Kidney (tissue), 14 donors: Measurements from ENCODE around the gene DEFB124. TPM values are rescaled to one million over a fixed set of nuclear protein-coding genes. Genes with fewer than 3 reads are reported as not detected.

Experiments used
- DNase-seq, 5 donors: peaks; one replicate each; pipeline ENCODE4 v3.0.0-alpha.2; 2013 to 2020
- FAIRE-seq: peaks from 2 replicates; lab custom pipeline; 2012; peaks lifted over from hg19 to GRCh38; lab: Jason Lieb, UNC
- H3K27ac ChIP-seq, 2 donors: one replicate each; pipeline ENCODE4 v1.7.0; 2013; ENCODE audit warnings: low read depth in 2 of 2, low read length in 2 of 2, inconsistent platforms in 1 of 2
- H3K27me3 ChIP-seq: one replicate; pipeline ENCODE4 v1.7.1; 2013; ENCODE audit warnings: low read length, inconsistent platforms; ENCODE audit not compliant: control insufficient read depth, insufficient read depth
- H3K36me3 ChIP-seq, 3 donors: one replicate each; pipeline versions ENCODE4 v1.7.0 to v1.7.1; 2013; ENCODE audit warnings: low read length in 3 of 3, control low read depth in 1 of 3, inconsistent platforms in 1 of 3; ENCODE audit not compliant: insufficient read depth in 3 of 3, control insufficient read depth in 2 of 3
- H3K4me1 ChIP-seq, 3 donors: one replicate each; pipeline versions ENCODE4 v1.7.0 to v1.7.1; 2013; ENCODE audit warnings: low read length in 3 of 3, inconsistent platforms in 1 of 3, low read depth in 1 of 3; ENCODE audit not compliant: control insufficient read depth in 2 of 3, insufficient read depth in 2 of 3
- H3K4me3 ChIP-seq, 3 donors: one replicate each; pipeline versions ENCODE4 v1.7.0 to v1.8.1; 2013; ENCODE audit warnings: low read length in 3 of 3, control low read depth in 1 of 3, inconsistent platforms in 1 of 3
- H3K9ac ChIP-seq, 3 donors: one replicate each; pipeline versions ENCODE4 v1.7.0 to v1.7.1; 2013; ENCODE audit warnings: low read length in 3 of 3, control low read depth in 1 of 3, inconsistent platforms in 1 of 3
- H3K9me3 ChIP-seq, 3 donors: one replicate each; pipeline versions ENCODE4 v1.7.0 to v1.7.1; 2013; ENCODE audit warnings: low read length in 3 of 3, control low read depth in 1 of 3, inconsistent platforms in 1 of 3; ENCODE audit not compliant: control insufficient read depth in 2 of 3, insufficient read depth in 1 of 3
- intact Hi-C: fragments of 100-400 bp; cut with DNase I; formaldehyde crosslinking; loops from one replicate; pipeline ENCODE4 v1.11.1; 2022
- polyA plus RNA-seq: library from polyadenylated mRNA; stranded (reverse); fragments of 350-450 nt; fragmentation: Illumina TruSeq; extraction: RNeasy Lipid Tissue Mini Kit (QIAGEN cat#74804); gene quantifications from one replicate; pipeline ENCODE4 v1.2.3, GENCODE V29; 2014; ENCODE audit warnings: low read depth, low replicate concordance; ENCODE audit not compliant: insufficient read depth
- total RNA-seq: library from RNA; stranded (reverse); fragmentation: NEBNext Ultra II Directional; extraction: Animal tissue kit (Norgen Biotek cat#: 25700); gene quantifications from one replicate; pipeline ENCODE4 v1.2.1, GENCODE V29; 2021
- TF ChIP-seq, protein P1 (sequence below): IDR thresholded peaks from 3 replicates; pipeline ENCODE4 v1.5.1; 2012; ENCODE audit warnings: mild to moderate bottlenecking, moderate library complexity, borderline replicate concordance; ENCODE audit not compliant: insufficient read depth; ENCODE audit errors: extremely low read depth
- donor health status: control.
- donor health status: control.
- donor health status: control.
- donor health status: control.
- donor health status: control.
- donor health status: DM: yes; HTN: yes; CAD: no.
- donor health status: Normal renal cell carcinoma (clear cell type).

Gene DEFB124
- total and polyA plus RNA-seq, 2 donors from 2014 or later: 2.5 TPM; not detected in 1

DNA sequence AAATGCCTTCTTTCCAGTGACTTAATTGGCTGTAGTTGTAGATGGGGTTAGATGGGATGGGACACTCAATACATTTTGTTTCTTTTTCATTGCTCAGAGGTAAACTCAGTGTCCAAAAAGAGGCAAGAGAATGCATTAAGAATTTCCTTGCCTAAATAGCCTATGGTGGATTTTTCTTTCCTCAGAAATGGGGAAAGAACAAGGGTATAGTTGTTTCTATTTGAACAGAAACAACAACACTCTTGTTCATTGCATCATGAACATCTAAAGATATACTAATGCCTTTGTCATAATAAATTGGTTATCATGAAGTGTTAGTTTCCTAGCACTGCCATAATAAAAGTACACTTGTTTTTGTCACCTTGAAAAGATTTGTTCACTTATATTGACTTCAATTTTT lies 49.1 kb downstream of the DEFB124 start:
- intact Hi-C loops: no loop called here
- FAIRE-seq: no peak
- TF ChIP-seq, protein P1, sequence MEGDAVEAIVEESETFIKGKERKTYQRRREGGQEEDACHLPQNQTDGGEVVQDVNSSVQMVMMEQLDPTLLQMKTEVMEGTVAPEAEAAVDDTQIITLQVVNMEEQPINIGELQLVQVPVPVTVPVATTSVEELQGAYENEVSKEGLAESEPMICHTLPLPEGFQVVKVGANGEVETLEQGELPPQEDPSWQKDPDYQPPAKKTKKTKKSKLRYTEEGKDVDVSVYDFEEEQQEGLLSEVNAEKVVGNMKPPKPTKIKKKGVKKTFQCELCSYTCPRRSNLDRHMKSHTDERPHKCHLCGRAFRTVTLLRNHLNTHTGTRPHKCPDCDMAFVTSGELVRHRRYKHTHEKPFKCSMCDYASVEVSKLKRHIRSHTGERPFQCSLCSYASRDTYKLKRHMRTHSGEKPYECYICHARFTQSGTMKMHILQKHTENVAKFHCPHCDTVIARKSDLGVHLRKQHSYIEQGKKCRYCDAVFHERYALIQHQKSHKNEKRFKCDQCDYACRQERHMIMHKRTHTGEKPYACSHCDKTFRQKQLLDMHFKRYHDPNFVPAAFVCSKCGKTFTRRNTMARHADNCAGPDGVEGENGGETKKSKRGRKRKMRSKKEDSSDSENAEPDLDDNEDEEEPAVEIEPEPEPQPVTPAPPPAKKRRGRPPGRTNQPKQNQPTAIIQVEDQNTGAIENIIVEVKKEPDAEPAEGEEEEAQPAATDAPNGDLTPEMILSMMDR: no peak

DNA sequence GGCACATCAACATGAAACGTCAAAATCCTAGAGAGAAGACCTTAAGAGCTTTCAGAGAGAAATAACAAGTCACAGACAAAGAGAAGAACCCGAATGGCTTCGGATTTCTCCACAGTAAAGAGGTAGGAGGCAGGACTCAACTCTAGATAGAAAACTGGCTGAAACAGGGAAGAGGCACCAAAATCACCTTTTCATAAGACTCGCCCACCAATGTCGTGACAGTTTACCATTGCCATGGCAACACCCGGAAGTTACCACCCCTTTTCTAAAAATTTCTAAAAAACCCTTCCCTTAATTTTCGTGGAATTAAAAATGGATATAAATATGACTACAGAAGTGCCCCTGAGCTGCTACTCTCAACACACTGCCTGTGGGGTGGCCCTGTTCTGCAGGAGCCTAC lies 56.6 kb downstream of the DEFB124 start:
- intact Hi-C loops: no loop called here
- no peak for DNase-seq
- no peaks in the 10 kb centered on the region for H3K27me3 ChIP-seq
- no peak overlapping the region for H3K9ac ChIP-seq
- no peak overlapping the region for H3K4me3 ChIP-seq
- no peak for FAIRE-seq
- TF ChIP-seq, protein P1: no peak
- H3K27ac ChIP-seq: no peak overlapping the region
- H3K4me1 ChIP-seq: no peaks in the 10 kb centered on the region
- H3K36me3 ChIP-seq: no peaks in the 10 kb centered on the region
- H3K9me3 ChIP-seq: no peaks in the 10 kb centered on the region

More for the DNA sequence above, 49.1 kb downstream of the DEFB124 start:
- Histone ChIP-seq H3K4me3 (no peak overlapping the region), H3K27me3 (no peaks in the 10 kb centered on the region), H3K9me3 (no peaks in the 10 kb centered on the region), H3K27ac (no peak overlapping the region), H3K36me3 (no peaks in the 10 kb centered on the region), H3K4me1 (no peaks in the 10 kb centered on the region), H3K9ac (no peak overlapping the region)
- no peak for DNase-seq

DNA sequence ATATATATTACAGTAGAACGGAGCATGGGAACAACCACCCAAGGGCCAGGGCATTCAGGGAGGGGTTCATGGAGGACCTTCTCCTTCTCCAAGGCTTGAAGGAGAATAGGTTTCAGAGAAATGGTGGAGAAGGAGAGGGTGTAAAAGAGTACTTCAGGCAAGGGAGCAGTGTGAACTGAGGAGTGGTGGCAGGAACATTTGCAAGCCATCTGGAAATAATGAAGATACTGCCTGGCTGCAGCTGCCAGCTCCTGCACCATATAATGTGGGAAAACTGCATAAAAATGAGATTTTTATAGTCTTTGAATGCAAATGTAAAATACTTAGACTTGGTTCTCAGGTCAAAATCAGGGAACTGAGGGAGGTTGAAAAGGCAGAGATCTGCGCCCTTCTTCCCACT lies 59.3 kb downstream of the DEFB124 start:
- no peak overlapping the region for H3K4me3 ChIP-seq
- H3K9me3 ChIP-seq: no peaks in the 10 kb centered on the region
- TF ChIP-seq, protein P1: no peak
- H3K36me3 ChIP-seq: no peaks in the 10 kb centered on the region
- H3K27ac ChIP-seq: no peak overlapping the region
- no peaks in the 10 kb centered on the region for H3K4me1 ChIP-seq
- no peaks in the 10 kb centered on the region for H3K27me3 ChIP-seq
- DNase-seq (no peak), FAIRE-seq (no peak)
- intact Hi-C loops: no loop called here
- H3K9ac ChIP-seq: no peak overlapping the region

Other genes starting within 250 kb of the DEFB124 start
- gene DEFB115, start 217.5 kb downstream of the DEFB124 start, total RNA-seq: not detected
- gene DEFB115, start 217.5 kb downstream of the DEFB124 start, polyA plus RNA-seq: not detected
- not detected for gene DEFB116, start 166.5 kb downstream of the DEFB124 start, total RNA-seq
- gene DEFB116, start 166.5 kb downstream of the DEFB124 start, polyA plus RNA-seq: not detected
- not detected for gene DEFB118, start 106.5 kb downstream of the DEFB124 start, total RNA-seq
- not detected for gene DEFB118, start 106.5 kb downstream of the DEFB124 start, polyA plus RNA-seq
- not detected for gene DEFB119, start 84.5 kb downstream of the DEFB124 start, total RNA-seq
- not detected for gene DEFB119, start 84.5 kb downstream of the DEFB124 start, polyA plus RNA-seq
- gene DEFB121, start 68.9 kb downstream of the DEFB124 start, total RNA-seq: not detected
- not detected for gene DEFB121, start 68.9 kb downstream of the DEFB124 start, polyA plus RNA-seq
- gene DEFB123, start 34.5 kb downstream of the DEFB124 start, total RNA-seq: not detected
- not detected for gene DEFB123, start 34.5 kb downstream of the DEFB124 start, polyA plus RNA-seq
- gene REM1, start 161 bp upstream of the DEFB124 start, total RNA-seq: 2.5 TPM
- 2.0 TPM for gene REM1, start 161 bp upstream of the DEFB124 start, polyA plus RNA-seq
- 174 TPM for gene HM13, start 39.3 kb upstream of the DEFB124 start, total RNA-seq
- gene HM13, start 39.3 kb upstream of the DEFB124 start, polyA plus RNA-seq: 154 TPM
- gene ID1, start 130.2 kb upstream of the DEFB124 start, total RNA-seq: 189 TPM
- gene ID1, start 130.2 kb upstream of the DEFB124 start, polyA plus RNA-seq: 293 TPM
- gene COX4I2, start 162.8 kb upstream of the DEFB124 start, total RNA-seq: 1.3 TPM
- 6.9 TPM for gene COX4I2, start 162.8 kb upstream of the DEFB124 start, polyA plus RNA-seq
- gene BCL2L1, start 247.7 kb upstream of the DEFB124 start, total RNA-seq: 139 TPM
- 132 TPM for gene BCL2L1, start 247.7 kb upstream of the DEFB124 start, polyA plus RNA-seq